ENCODE measurements around the gene CXCL9.
"Not testable (repeated sequence)": the region's sequence is repeated elsewhere in the genome, so short reads cannot be mapped to it uniquely, and the experiment has no call there.

Gene CXCL9

GRCh38 chr4:75985116-75985515 lies 22.2 kb downstream of the CXCL9 start:
- TF ChIP-seq CTCF (IDR thresholded peaks at IDR 0.05; ENCODE audit: insufficient read depth, low read length, poor library complexity, severe bottlenecking) = no peak
- peaks cover 3% of the 10 kb centered on the region for H3K36me3 ChIP-seq (ENCODE audit: control insufficient read depth, insufficient read depth, low read length)
- no peak for DNase-seq (ENCODE audit: extremely low read depth, insufficient read length)
- no peak overlapping the region for H3K4me3 ChIP-seq (replicated peaks; ENCODE audit: low read depth, low read length)
- H3K27me3 ChIP-seq (replicated peaks; ENCODE audit: control insufficient read depth, insufficient read depth, low read length) = no peaks in the 10 kb centered on the region

- Histone ChIP-seq H3K4me3 (replicated peaks; ENCODE audit: low read depth, low read length) (no peak overlapping the region), H3K27me3 (replicated peaks; ENCODE audit: control insufficient read depth, insufficient read depth, low read length) (no peaks in the 10 kb centered on the region), H3K36me3 (ENCODE audit: control insufficient read depth, insufficient read depth, low read length) (peaks cover 9% of the 10 kb centered on the region)
- TF ChIP-seq CTCF (IDR thresholded peaks at IDR 0.05; ENCODE audit: insufficient read depth, low read length, poor library complexity, severe bottlenecking) = no peak
- no peak for DNase-seq (ENCODE audit: extremely low read depth, insufficient read length)
These were observed 26.7 kb downstream of the CXCL9 start for GRCh38 chr4:75980576-75980975.

GRCh38 chr4:75976177-75976576 lies 31.1 kb downstream of the CXCL9 start:
- TF ChIP-seq CTCF (IDR thresholded peaks at IDR 0.05; ENCODE audit: insufficient read depth, low read length, poor library complexity, severe bottlenecking) = no peak
- Histone ChIP-seq H3K36me3 (ENCODE audit: control insufficient read depth, insufficient read depth, low read length) (peaks cover 10% of the 10 kb centered on the region), H3K27me3 (replicated peaks; ENCODE audit: control insufficient read depth, insufficient read depth, low read length) (no peaks in the 10 kb centered on the region), H3K4me3 (replicated peaks; ENCODE audit: low read depth, low read length) (no peak overlapping the region)
- DNase-seq (ENCODE audit: extremely low read depth, insufficient read length) = no peak

- no peak for TF ChIP-seq CTCF (IDR thresholded peaks at IDR 0.05; ENCODE audit: insufficient read depth, low read length, poor library complexity, severe bottlenecking)
- H3K4me3 ChIP-seq (replicated peaks; ENCODE audit: low read depth, low read length) = no peak overlapping the region
- no peaks in the 10 kb centered on the region for H3K27me3 ChIP-seq (replicated peaks; ENCODE audit: control insufficient read depth, insufficient read depth, low read length)
- peaks cover 5% of the 10 kb centered on the region for H3K36me3 ChIP-seq (ENCODE audit: control insufficient read depth, insufficient read depth, low read length)
- DNase-seq (ENCODE audit: extremely low read depth, insufficient read length) = no peak
These were observed 33.5 kb downstream of the CXCL9 start for GRCh38 chr4:75973766-75974165.

GRCh38 chr4:75968084-75968483 lies 39.2 kb downstream of the CXCL9 start:
- DNase-seq (ENCODE audit: extremely low read depth, insufficient read length) = no peak
- Histone ChIP-seq H3K27me3 (replicated peaks; ENCODE audit: control insufficient read depth, insufficient read depth, low read length) (no peaks in the 10 kb centered on the region), H3K4me3 (replicated peaks; ENCODE audit: low read depth, low read length) (no peak overlapping the region), H3K36me3 (ENCODE audit: control insufficient read depth, insufficient read depth, low read length) (peaks cover 14% of the 10 kb centered on the region)
- no peak for TF ChIP-seq CTCF (IDR thresholded peaks at IDR 0.05; ENCODE audit: insufficient read depth, low read length, poor library complexity, severe bottlenecking)

GRCh38 chr4:75963558-75963957 lies 43.8 kb downstream of the CXCL9 start:
- Histone ChIP-seq H3K36me3 (ENCODE audit: control insufficient read depth, insufficient read depth, low read length) (peaks cover 16% of the 10 kb centered on the region), H3K27me3 (replicated peaks; ENCODE audit: control insufficient read depth, insufficient read depth, low read length) (no peaks in the 10 kb centered on the region), H3K4me3 (replicated peaks; ENCODE audit: low read depth, low read length) (no peak overlapping the region)
- no peak for DNase-seq (ENCODE audit: extremely low read depth, insufficient read length)
- TF ChIP-seq CTCF (IDR thresholded peaks at IDR 0.05; ENCODE audit: insufficient read depth, low read length, poor library complexity, severe bottlenecking) = no peak

- DNase-seq (ENCODE audit: extremely low read depth, insufficient read length); H3K4me3 ChIP-seq (replicated peaks; ENCODE audit: low read depth, low read length); H3K27me3 ChIP-seq (replicated peaks; ENCODE audit: control insufficient read depth, insufficient read depth, low read length): not testable (repeated sequence)
- peaks cover 19% of the 10 kb centered on the region for H3K36me3 ChIP-seq (ENCODE audit: control insufficient read depth, insufficient read depth, low read length)
These were observed 45.2 kb downstream of the CXCL9 start for GRCh38 chr4:75962072-75962471.

GRCh38 chr4:75958546-75958945 lies 48.8 kb downstream of the CXCL9 start:
- H3K27me3 ChIP-seq (replicated peaks; ENCODE audit: control insufficient read depth, insufficient read depth, low read length); H3K4me3 ChIP-seq (replicated peaks; ENCODE audit: low read depth, low read length); DNase-seq (ENCODE audit: extremely low read depth, insufficient read length): not testable (repeated sequence)
- H3K36me3 ChIP-seq (ENCODE audit: control insufficient read depth, insufficient read depth, low read length) = peaks cover 12% of the 10 kb centered on the region

GRCh38 chr4:75954811-75955210 lies 52.5 kb downstream of the CXCL9 start:
- DNase-seq (ENCODE audit: extremely low read depth, insufficient read length); H3K4me3 ChIP-seq (replicated peaks; ENCODE audit: low read depth, low read length); H3K36me3 ChIP-seq (ENCODE audit: control insufficient read depth, insufficient read depth, low read length); H3K27me3 ChIP-seq (replicated peaks; ENCODE audit: control insufficient read depth, insufficient read depth, low read length): not testable (repeated sequence)
